Hippocampal formation (tissue), 2 donors: Measurements from ENCODE around the gene MEG3.

Experiments used
- DNase-seq, 2 donors: peaks; one replicate each; lab custom pipeline; 2025; lab: John Stamatoyannopoulos, UW

The MEG3 gene

DNA sequence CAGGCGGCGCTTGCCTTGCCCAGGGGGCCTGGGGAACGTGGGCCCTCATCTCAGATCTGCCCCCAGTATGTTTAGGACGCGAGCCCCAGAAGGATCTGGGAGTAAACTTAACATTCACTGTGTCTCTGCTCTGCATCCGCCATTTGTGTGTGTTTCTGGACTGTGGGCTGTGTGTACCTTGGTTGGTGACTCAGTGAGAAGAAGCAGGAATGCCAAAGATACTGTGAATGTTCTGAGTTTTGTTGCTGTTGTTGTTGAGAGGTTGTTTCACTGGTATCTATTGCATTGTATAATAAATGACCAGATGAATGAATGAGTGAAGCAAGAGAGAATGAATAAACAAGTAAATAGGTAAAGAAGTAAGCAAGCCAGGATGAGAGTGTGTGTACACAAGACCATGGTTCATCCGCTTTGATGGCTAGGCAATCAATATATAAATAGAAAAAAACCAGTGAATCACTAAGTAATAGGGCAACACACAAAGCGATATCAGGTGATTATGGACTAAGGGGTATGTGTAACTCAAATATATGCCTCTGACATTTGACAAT is 20.5 kb downstream of the MEG3 start:
- no peak for DNase-seq

DNA sequence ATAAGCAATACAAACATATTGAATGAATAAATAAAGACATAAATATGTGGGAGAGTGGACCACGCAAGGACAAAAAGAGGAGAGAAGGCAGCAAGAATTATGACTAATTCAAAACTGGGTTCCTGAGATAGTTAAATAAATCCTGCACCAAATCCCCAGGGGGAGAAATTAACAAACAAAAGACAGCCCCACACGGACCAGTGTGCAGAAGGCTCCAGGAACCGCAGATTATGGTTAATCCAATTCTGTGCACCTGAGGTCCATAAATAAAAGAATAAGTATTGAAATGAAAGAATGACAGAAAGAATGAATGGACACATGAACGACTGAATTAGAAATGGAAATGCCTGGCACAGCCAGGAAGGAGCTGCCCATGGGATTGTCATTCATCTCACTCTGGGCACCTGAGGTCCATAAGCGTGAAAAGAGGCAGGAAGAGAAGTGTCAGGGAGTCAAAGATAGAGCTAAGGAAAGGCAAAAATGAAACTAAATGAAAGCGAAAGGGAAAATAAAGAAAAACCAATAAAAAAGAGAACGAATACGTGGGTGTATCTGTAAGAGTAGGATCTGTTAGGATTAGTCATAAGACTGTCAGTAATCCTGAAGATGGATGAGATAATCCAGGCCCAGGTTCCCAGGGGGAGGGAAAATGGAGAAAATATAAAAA is 23.3 kb downstream of the MEG3 start:
- DNase-seq = no peak

- no peak for DNase-seq
Measured at GRCh38 chr14:100850841-100851585, 25.1 kb downstream of the MEG3 start.

DNA sequence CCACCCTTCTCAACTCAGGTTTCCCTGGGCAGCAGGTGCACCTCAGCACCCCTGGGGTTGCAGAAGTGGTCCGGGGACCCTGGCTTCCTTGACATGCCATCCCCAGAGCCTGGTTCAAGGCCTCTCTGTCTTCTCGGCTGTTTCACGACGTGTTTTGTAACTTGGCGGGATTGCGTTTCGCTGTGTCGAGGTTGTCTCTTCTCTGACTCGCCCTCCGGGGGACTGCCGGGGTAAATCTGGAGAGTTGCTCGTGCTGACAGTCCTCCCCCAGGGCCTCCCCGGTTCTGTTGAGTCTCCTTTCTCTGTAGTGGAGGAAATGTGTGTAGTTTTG is 25.6 kb downstream of the MEG3 start:
- no peak for DNase-seq

DNA sequence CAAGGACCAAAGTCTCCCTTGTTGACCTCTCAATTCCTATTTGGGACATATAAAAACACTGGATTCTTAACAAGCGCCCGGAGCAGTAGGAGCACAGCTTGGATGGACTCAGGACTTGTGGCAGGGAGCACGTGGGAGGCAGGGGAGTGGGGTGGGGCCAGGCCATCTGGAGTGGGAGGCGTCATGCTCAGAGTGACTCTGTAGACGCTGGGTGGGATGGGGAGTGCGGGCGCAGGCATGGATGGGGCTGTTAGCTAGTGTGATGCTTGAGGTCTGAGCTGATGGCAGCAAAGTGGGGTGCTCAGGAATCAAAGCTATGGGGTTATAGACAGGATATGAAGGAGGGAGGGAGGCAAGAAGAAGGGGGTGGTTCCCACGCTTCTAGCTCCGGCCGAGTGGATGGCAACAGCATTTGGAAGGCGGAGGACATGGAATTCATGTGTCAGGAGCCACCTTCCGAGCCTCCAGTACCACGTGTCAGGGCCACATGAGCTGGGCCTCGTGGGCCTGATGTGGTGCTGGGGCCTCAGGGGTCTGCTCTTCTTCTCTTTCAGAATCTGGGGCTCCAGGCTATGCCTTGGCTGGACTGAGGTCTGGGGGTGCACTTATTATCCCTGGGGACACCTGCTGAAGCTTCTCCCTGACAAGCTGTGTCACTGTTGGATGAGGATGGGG is 26.2 kb downstream of the MEG3 start:
- no peak for DNase-seq

- DNase-seq = no peak
Measured at GRCh38 chr14:100854435-100854834, 28.5 kb downstream of the MEG3 start.

DNA sequence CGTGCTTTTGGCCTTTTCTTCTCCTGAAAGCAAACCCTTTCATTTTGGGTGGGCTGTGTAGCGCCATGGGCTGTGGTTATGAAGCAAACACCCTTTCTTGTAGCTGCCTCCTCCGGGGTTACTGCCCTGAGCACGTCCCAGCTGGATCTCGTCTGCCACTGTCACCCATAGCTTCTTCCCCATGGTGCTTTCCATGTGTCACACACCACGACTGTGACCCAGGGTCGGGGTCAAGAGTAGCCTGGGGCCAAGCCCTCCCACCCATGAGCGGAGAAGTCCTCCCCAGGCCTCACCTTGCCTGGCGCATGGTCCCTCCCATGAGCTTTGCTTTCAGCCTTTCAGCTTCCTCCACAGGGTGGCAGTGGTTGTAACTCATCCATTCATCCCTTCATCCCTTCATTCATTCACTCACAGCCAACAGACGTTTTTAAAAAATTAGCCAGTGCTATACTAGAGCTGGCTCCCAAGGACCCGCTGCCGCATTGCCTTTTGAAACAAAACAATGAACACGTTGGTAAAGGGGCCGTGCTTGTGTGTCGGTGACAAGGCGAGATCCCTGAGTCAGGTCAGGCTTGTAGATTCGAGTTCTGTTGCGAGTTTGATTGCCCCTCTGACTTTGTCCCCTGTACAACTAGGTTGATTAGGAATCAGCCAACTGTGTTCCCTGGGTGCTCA is 29.5 kb downstream of the MEG3 start:
- no peak for DNase-seq

- no peak for DNase-seq
Measured at GRCh38 chr14:100856056-100856950, 30.4 kb downstream of the MEG3 start.

GRCh38 chr14:100857233-100857922 is 31.5 kb downstream of the MEG3 start:
- DNase-seq = no peak

DNA sequence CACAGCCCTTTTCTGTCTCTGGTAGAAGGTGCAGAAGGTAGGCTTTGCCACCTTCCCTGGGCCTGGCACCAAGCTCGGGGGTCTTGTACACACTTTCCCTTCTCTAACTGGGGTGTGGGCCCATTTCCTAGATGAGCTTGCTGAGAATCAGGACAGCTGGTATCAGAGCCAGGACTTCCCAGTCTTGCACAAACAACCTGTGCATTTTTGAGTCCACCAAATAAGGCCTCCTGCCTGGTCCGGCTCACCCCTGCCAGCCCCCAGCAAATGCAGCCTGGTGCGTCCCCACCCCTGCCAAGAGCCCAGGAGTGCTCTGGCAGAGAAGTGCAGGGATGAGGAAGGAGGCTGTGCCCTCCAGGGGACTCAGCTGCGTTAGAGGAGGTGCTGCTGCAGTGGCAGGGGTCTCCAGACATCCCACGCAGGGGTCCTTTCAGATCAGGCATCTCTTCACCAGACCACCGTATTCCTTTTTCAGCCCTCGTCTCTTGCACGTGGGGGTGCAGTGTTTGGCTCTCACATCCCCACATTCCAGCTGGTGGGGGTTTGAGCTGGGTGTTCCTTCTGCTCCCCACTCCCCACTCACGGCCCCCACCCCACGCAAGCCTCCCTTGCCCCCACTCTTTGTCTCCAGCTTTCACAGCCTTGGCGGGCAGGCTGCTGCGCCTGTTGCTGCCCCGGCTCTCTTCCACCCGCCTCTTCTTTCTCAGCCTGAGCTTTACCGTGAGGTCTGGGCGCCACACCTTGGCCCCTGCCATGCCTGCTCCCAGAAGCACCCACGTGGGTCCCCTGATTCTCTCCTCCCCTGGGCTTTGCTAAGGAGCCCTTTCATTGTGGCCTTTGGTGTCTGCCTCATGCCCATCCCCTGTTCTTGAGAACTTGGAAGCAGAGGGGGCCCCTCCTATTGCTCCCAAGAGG is 32.3 kb downstream of the MEG3 start:
- DNase-seq = no peak

DNA sequence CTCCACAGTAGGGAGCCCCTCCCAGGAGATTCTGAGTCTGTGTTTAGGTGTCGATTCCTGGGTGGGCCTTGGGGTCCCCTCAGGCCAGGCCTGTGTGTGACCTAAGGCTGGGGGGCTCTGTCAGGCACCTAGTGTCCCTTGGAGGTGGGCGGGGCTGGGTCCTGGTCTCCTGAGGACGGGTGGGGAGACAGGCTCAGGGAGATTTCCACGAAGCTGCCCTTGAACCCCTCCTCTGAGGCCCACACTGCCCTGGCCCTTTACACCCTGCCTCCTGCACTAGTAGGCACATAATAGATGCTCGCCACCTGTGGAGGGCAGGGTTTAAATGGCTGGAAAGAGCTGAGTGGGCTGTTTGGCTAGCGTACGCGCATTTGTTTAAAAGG is 32.9 kb downstream of the MEG3 start:
- DNase-seq = no peak

- DNase-seq = no peak
Measured at GRCh38 chr14:100859781-100860180, 33.9 kb downstream of the MEG3 start.

DNA sequence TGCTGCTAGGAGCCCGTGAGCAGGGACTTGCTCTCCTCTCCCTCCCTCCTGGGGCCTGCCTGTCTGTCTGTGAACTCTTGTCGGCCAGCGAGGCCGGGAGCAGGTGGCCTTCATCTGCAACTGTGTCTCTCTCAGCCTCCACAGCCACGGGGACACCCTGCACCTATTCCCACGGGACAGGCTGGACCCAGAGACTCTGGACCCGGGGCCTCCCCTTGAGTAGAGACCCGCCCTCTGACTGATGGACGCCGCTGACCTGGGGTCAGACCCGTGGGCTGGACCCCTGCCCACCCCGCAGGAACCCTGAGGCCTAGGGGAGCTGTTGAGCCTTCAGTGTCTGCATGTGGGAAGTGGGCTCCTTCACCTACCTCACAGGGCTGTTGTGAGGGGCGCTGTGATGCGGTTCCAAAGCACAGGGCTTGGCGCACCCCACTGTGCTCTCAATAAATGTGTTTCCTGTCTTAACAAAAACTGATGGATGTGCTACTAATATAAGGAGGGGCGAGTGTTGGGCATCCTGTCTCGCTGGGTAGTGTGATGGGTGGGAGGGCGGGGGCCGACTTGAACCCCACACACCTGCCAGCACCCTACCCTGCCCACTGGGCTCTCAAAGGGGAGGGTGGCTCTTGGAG is 34.8 kb downstream of the MEG3 start:
- DNase-seq = no peak

GRCh38 chr14:100861188-100861936 is 35.4 kb downstream of the MEG3 start:
- no peak for DNase-seq

- DNase-seq = no peak
Measured at GRCh38 chr14:100861937-100862247, 36.0 kb downstream of the MEG3 start.

DNA sequence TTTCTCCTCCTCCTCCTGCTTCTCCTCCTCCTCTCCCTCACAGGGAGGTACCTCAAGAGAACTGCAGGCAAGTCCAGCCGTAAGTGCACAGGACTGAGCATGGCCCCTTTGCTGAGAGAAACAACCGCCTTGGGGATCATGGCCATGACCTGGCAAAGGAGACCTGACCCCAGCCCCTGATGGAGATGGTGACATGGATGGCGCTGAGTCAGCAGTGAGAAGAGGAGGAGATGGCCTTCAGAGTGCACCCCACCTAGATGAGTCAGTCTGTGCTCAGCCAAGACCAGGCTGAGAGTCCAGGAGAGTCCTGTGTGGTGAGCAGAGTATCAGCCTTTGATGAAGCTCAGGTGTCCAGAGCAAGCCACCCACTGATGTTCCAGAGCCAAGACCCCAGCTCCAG is 36.4 kb downstream of the MEG3 start:
- no peak for DNase-seq

- no peak for DNase-seq
Measured at GRCh38 chr14:100862793-100863192, 36.9 kb downstream of the MEG3 start.

DNA sequence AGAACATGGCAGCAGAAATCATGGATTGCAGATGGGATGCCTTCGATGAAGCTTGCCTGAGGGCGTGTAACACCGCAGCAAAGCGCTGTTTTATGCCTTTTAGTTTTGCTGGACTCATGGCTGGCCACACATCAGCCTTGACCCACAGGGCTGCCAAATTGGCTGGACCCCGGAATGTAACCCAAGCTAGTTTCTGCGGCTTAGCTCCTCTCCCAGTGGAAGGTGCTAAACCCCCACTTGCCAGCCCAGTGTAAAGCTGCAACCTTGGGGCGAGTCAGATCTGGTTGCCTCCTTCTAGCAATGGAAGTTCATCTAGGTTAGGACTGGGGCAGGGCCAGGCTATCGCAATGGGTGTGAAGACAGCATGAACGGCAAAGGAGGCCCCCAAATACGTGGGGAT is 38.3 kb downstream of the MEG3 start:
- no peak for DNase-seq
